Measurements from ENCODE around the gene MARK4. TPM values are rescaled to one million over a fixed set of nuclear protein-coding genes. Genes with fewer than 3 reads are reported as not detected.

Gene MARK4
- total and polyA plus RNA-seq, 2 experiments from 2014 or later = 16.6 to 38.6 TPM

DNA sequence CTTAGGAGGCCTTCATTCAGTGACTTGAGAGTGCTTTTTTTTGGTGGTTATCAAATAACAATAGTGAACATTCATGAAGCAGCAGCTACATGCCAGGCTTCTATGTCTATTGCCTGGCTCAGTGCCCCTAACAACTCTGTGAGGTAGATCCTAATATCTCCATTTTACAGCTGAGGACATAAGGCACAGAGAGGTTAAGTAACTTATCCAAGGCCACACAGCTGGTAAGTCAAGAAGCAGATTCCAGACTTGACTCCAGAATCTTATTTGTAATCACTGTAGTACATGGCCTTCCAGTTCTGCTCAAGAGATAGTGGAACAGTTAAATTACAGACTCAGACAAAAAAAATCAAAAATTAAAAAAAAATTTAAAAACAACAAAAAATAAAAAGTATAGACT is 44.8 kb downstream of the MARK4 start (continued):
- TF ChIP-seq ZNF462 (CRISPR knock-in tag; IDR thresholded peaks at IDR 0.05) = no peak

GRCh38 chr19:45296355-45296754 is 45.3 kb downstream of the MARK4 start:
- Mint-ChIP-seq H3K4me1 (peaks cover 2% of the 10 kb centered on the region; the same call in 2 of the 3 replicates), H3K27ac (no peak overlapping the region), H3K9me3 (0 out of 3 replicates have a peak, but pooled peaks cover 3% of the 10 kb centered on the region), H3K36me3 (ENCODE audit: low read depth) (peaks cover 30% of the 10 kb centered on the region), H3K4me3 (no peak overlapping the region), H3K27me3 (ENCODE audit: insufficient read depth, low read depth, poor library complexity) (peaks cover 10% of the 10 kb centered on the region)
- ATAC-seq = peak; percentile 49
- Histone ChIP-seq H3K79me2 (replicated peaks; ENCODE audit: insufficient read depth) (no peaks in the 10 kb centered on the region), H3K27ac (ENCODE audit: low read depth) (no peak overlapping the region), H3K36me3 (ENCODE audit: insufficient read depth) (peaks cover 3% of the 10 kb centered on the region; the same call in 1 of the 2 replicates), H3K27me3 (ENCODE audit: insufficient read depth) (no peaks in the 10 kb centered on the region), H3F3A (replicated peaks; ENCODE audit: low read depth) (no peaks in the 10 kb centered on the region), H2AFZ (no peak overlapping the region), H3K9me2 (ENCODE audit: insufficient read depth) (no peaks in the 10 kb centered on the region), H3K4me3 (no peak overlapping the region), H3K4me1 (ENCODE audit: insufficient read depth) (no peaks in the 10 kb centered on the region), H4K20me1 (replicated peaks; ENCODE audit: insufficient read depth) (no peaks in the 10 kb centered on the region; the same call in 1 of the 2 replicates), H3K4me2 (no peak overlapping the region)
- no peak for DNase-seq (ENCODE audit: low spot score)
- TF ChIP-seq CREB1 (CRISPR knock-in tag; IDR thresholded peaks at IDR 0.05; ENCODE audit: low read depth) = no peak
- TF ChIP-seq ZNF331 (CRISPR knock-in tag; IDR thresholded peaks at IDR 0.05; ENCODE audit: low read depth) = no peak
- TF ChIP-seq REST (IDR thresholded peaks at IDR 0.05; ENCODE audit: unreplicated experiment) = no peak
- TF ChIP-seq EZH2phosphoT487 (IDR thresholded peaks at IDR 0.05; ENCODE audit: unreplicated experiment) = no peak
- TF ChIP-seq EZH2 (IDR thresholded peaks at IDR 0.05; ENCODE audit: low read depth, unreplicated experiment) = no peak
- TF ChIP-seq, protein P1, sequence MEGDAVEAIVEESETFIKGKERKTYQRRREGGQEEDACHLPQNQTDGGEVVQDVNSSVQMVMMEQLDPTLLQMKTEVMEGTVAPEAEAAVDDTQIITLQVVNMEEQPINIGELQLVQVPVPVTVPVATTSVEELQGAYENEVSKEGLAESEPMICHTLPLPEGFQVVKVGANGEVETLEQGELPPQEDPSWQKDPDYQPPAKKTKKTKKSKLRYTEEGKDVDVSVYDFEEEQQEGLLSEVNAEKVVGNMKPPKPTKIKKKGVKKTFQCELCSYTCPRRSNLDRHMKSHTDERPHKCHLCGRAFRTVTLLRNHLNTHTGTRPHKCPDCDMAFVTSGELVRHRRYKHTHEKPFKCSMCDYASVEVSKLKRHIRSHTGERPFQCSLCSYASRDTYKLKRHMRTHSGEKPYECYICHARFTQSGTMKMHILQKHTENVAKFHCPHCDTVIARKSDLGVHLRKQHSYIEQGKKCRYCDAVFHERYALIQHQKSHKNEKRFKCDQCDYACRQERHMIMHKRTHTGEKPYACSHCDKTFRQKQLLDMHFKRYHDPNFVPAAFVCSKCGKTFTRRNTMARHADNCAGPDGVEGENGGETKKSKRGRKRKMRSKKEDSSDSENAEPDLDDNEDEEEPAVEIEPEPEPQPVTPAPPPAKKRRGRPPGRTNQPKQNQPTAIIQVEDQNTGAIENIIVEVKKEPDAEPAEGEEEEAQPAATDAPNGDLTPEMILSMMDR (conservative IDR thresholded peaks at IDR 0.05; ENCODE audit: low read depth in 2 of 2) = no peak
- no peak for TF ChIP-seq ZNF114 (CRISPR knock-in tag; IDR thresholded peaks at IDR 0.05)
- no peak for TF ChIP-seq STAT1 (IDR thresholded peaks at IDR 0.05; ENCODE audit: unreplicated experiment)
- no peak for TF ChIP-seq JUNB (IDR thresholded peaks at IDR 0.05; ENCODE audit: unreplicated experiment)
- TF ChIP-seq, protein P2, sequence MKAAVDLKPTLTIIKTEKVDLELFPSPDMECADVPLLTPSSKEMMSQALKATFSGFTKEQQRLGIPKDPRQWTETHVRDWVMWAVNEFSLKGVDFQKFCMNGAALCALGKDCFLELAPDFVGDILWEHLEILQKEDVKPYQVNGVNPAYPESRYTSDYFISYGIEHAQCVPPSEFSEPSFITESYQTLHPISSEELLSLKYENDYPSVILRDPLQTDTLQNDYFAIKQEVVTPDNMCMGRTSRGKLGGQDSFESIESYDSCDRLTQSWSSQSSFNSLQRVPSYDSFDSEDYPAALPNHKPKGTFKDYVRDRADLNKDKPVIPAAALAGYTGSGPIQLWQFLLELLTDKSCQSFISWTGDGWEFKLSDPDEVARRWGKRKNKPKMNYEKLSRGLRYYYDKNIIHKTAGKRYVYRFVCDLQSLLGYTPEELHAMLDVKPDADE (IDR thresholded peaks at IDR 0.05) = no peak
- TF ChIP-seq POLR2AphosphoS5 (IDR thresholded peaks at IDR 0.05; ENCODE audit: low read depth) = no peak
- no peak for TF ChIP-seq NANOG (IDR thresholded peaks at IDR 0.05; ENCODE audit: borderline replicate concordance)
